IgD-negative memory B cell (primary cell): ENCODE results near the gene PGS1. TPM values are rescaled to one million over a fixed set of nuclear protein-coding genes. Genes with fewer than 3 reads are reported as not detected.

ENCODE experiments used
- H3K27ac Mint-ChIP-seq, 3 donors: one replicate each; pipeline ENCODE4 v1.8.0; 2020 to 2022; ENCODE audit warnings: mild to moderate bottlenecking in 3 of 3, mixed read lengths in 3 of 3, moderate library complexity in 1 of 3
- H3K27me3 Mint-ChIP-seq: one replicate; pipeline ENCODE4 v1.8.0; 2021; ENCODE audit warnings: mixed read lengths
- H3K36me3 Mint-ChIP-seq: one replicate; pipeline ENCODE4 v1.8.0; 2020; ENCODE audit warnings: mild to moderate bottlenecking, mixed read lengths
- H3K4me1 Mint-ChIP-seq, 3 donors: one replicate each; pipeline ENCODE4 v1.8.0; 2020 to 2022; ENCODE audit warnings: mixed read lengths in 3 of 3, mild to moderate bottlenecking in 1 of 3
- H3K4me3 Mint-ChIP-seq, 4 donors: one replicate each; pipeline ENCODE4 v1.8.0; 2020 to 2022; ENCODE audit warnings: mild to moderate bottlenecking in 4 of 4, mixed read lengths in 4 of 4, moderate library complexity in 3 of 4
- H3K9me3 Mint-ChIP-seq, 3 donors: one replicate each; pipeline ENCODE4 v1.8.0; 2020 to 2021; ENCODE audit warnings: mixed read lengths in 3 of 3, mild to moderate bottlenecking in 1 of 3
- polyA plus RNA-seq: library from polyadenylated mRNA; unstranded; fragments of 300-500 nt; fragmentation: Illumina TruSeq; gene quantifications from one replicate; pipeline ENCODE4 v1.2.3, GENCODE V29; 2021

The PGS1 gene
- polyA plus RNA-seq, 1 donor from 2014 or later = 49.7 TPM

- Mint-ChIP-seq H3K27me3 (no peaks in the 10 kb centered on the region), H3K9me3 (no peaks in the 10 kb centered on the region), H3K4me3 (peak overlapping the region in 1 of 4 donors; percentile 73), H3K36me3 (no peaks in the 10 kb centered on the region), H3K27ac (peak overlapping the region in 2 of 3 donors; percentile 63 to 87), H3K4me1 (peaks cover 10 to 12% (median 12%) of the 10 kb centered on the region in 3 donors)
These were observed 36.0 kb downstream of the PGS1 start for GRCh38 chr17:78414178-78415162.

GRCh38 chr17:78415821-78416711, 37.6 kb downstream of the PGS1 start:
- Mint-ChIP-seq H3K27me3 (no peaks in the 10 kb centered on the region), H3K4me3 (no peak overlapping the region), H3K27ac (peak overlapping the region in 1 of 3 donors; percentile 74), H3K36me3 (no peaks in the 10 kb centered on the region), H3K9me3 (no peaks in the 10 kb centered on the region), H3K4me1 (peaks cover 7 to 12% (median 10%) of the 10 kb centered on the region in 3 donors)

- Mint-ChIP-seq H3K4me1 (peaks cover 7 to 12% (median 10%) of the 10 kb centered on the region in 3 donors), H3K4me3 (peak overlapping the region in 1 of 4 donors; percentile 54), H3K9me3 (no peaks in the 10 kb centered on the region), H3K27ac (peak overlapping the region in 1 of 3 donors; percentile 74), H3K27me3 (no peaks in the 10 kb centered on the region), H3K36me3 (no peaks in the 10 kb centered on the region)
These were observed 38.5 kb downstream of the PGS1 start for GRCh38 chr17:78416791-78417530.

- H3K4me1 Mint-ChIP-seq = peaks cover 7 to 9% (median 9%) of the 10 kb centered on the region in 3 donors
These were observed 39.1 kb downstream of the PGS1 start for GRCh38 chr17:78417531-78417909.

GRCh38 chr17:78418326-78419026, 40.0 kb downstream of the PGS1 start:
- no peaks in the 10 kb centered on the region for H3K27me3 Mint-ChIP-seq
- no peak overlapping the region for H3K27ac Mint-ChIP-seq
- no peaks in the 10 kb centered on the region for H3K9me3 Mint-ChIP-seq
- peaks cover 1 to 4% (median 2%) of the 10 kb centered on the region in 3 donors for H3K4me1 Mint-ChIP-seq
- H3K36me3 Mint-ChIP-seq = no peaks in the 10 kb centered on the region
- no peak overlapping the region for H3K4me3 Mint-ChIP-seq

More at GRCh38 chr17:78417531-78417909, 39.1 kb downstream of the PGS1 start:
- no peak overlapping the region for H3K27ac Mint-ChIP-seq
- no peaks in the 10 kb centered on the region for H3K9me3 Mint-ChIP-seq
- H3K36me3 Mint-ChIP-seq = no peaks in the 10 kb centered on the region
- H3K27me3 Mint-ChIP-seq = no peaks in the 10 kb centered on the region
- no peak overlapping the region for H3K4me3 Mint-ChIP-seq

- peak overlapping the region in 1 of 3 donors; percentile 9 for H3K27ac Mint-ChIP-seq
- H3K36me3 Mint-ChIP-seq = no peaks in the 10 kb centered on the region
- H3K4me1 Mint-ChIP-seq = peaks cover 0 to 3% (median 0%) of the 10 kb centered on the region in 3 donors
These were observed 41.7 kb downstream of the PGS1 start for GRCh38 chr17:78419970-78420815.

GRCh38 chr17:78421084-78421533, 42.7 kb downstream of the PGS1 start:
- no peaks in the 10 kb centered on the region for H3K36me3 Mint-ChIP-seq
- no peaks in the 10 kb centered on the region for H3K27me3 Mint-ChIP-seq
- no peak overlapping the region for H3K4me3 Mint-ChIP-seq
- H3K4me1 Mint-ChIP-seq = peaks cover 0 to 3% (median 0%) of the 10 kb centered on the region in 3 donors
- H3K27ac Mint-ChIP-seq = no peak overlapping the region
- H3K9me3 Mint-ChIP-seq = no peaks in the 10 kb centered on the region

More at GRCh38 chr17:78419970-78420815, 41.7 kb downstream of the PGS1 start:
- Mint-ChIP-seq H3K9me3 (no peaks in the 10 kb centered on the region), H3K27me3 (no peaks in the 10 kb centered on the region), H3K4me3 (no peak overlapping the region)

GRCh38 chr17:78421534-78422266, 43.3 kb downstream of the PGS1 start:
- H3K9me3 Mint-ChIP-seq = no peaks in the 10 kb centered on the region
- H3K4me1 Mint-ChIP-seq = peaks cover 0 to 3% (median 0%) of the 10 kb centered on the region in 3 donors
- no peaks in the 10 kb centered on the region for H3K27me3 Mint-ChIP-seq
- H3K4me3 Mint-ChIP-seq = no peak overlapping the region
- no peaks in the 10 kb centered on the region for H3K36me3 Mint-ChIP-seq
- H3K27ac Mint-ChIP-seq = peak overlapping the region in 1 of 3 donors; percentile 53

- no peaks in the 10 kb centered on the region for H3K27me3 Mint-ChIP-seq
- H3K4me3 Mint-ChIP-seq = no peak overlapping the region
- H3K9me3 Mint-ChIP-seq = no peaks in the 10 kb centered on the region
- peaks cover 0 to 3% (median 0%) of the 10 kb centered on the region in 3 donors for H3K4me1 Mint-ChIP-seq
- peak overlapping the region in 1 of 3 donors; percentile 53 for H3K27ac Mint-ChIP-seq
- H3K36me3 Mint-ChIP-seq = peaks cover under 1% of the 10 kb centered on the region
These were observed 43.8 kb downstream of the PGS1 start for GRCh38 chr17:78422267-78422605.

GRCh38 chr17:78422872-78423588, 44.6 kb downstream of the PGS1 start:
- Mint-ChIP-seq H3K4me1 (peaks cover 0 to 3% (median 0%) of the 10 kb centered on the region in 3 donors), H3K9me3 (no peaks in the 10 kb centered on the region), H3K27me3 (no peaks in the 10 kb centered on the region), H3K27ac (no peak overlapping the region), H3K36me3 (peaks cover 3% of the 10 kb centered on the region), H3K4me3 (no peak overlapping the region)

GRCh38 chr17:78423961-78424675, 45.7 kb downstream of the PGS1 start:
- Mint-ChIP-seq H3K4me1 (peaks cover 0 to 3% (median 0%) of the 10 kb centered on the region in 3 donors), H3K36me3 (peaks cover 3% of the 10 kb centered on the region), H3K27ac (no peak overlapping the region), H3K27me3 (no peaks in the 10 kb centered on the region), H3K9me3 (no peaks in the 10 kb centered on the region), H3K4me3 (no peak overlapping the region)
